Measurements from ENCODE around the gene PCDH7. TPM values are rescaled to one million over a fixed set of nuclear protein-coding genes. Genes with fewer than 3 reads are reported as not detected.

The PCDH7 gene
- total RNA-seq, 2 experiments from 2014 or later: not detected

DNA sequence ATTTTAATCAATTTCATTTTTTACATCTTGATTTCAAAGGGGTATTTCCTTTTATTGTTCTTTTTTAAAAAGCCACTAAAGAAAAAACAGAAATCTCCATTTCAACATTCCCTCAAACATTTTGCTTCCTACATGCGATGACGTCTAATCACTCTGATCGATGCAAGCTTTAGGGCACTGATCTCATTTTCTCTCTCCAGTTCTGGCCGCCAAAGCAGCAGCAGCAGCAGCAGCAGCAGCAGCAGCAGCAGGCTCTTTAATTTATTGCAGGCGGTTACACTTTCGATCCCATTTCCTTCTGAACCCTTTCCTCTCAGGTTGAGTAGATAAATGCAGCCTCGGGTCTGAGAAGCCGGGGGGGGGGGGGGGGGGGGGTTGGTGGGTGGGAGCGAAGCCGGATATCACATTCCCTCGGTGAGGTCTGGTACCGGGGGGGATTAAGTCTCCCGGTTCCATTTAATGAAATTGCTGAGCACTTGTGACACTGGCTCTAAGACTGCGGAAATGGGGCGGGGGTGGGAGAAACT, 3.4 kb upstream of the PCDH7 start:
- Mint-ChIP-seq H3K36me3 (ENCODE audit: low read depth) (peaks cover 6% of the 10 kb centered on the region), H3K4me1 (ENCODE audit: low read depth) (peaks cover 41% of the 10 kb centered on the region), H3K4me3 (peak overlapping the region; percentile 49), H3K27ac (no peak overlapping the region), H3K9me3 (no peaks in the 10 kb centered on the region), H3K27me3 (peaks cover 54% of the 10 kb centered on the region)
- intact Hi-C loops (cut with micrococcal nuclease): no loop called here
- peak; percentile 4 for ATAC-seq
- CTCF ChIA-PET: no interaction called here
- DNase-seq: peak; percentile 5
- TF ChIP-seq, protein P1, sequence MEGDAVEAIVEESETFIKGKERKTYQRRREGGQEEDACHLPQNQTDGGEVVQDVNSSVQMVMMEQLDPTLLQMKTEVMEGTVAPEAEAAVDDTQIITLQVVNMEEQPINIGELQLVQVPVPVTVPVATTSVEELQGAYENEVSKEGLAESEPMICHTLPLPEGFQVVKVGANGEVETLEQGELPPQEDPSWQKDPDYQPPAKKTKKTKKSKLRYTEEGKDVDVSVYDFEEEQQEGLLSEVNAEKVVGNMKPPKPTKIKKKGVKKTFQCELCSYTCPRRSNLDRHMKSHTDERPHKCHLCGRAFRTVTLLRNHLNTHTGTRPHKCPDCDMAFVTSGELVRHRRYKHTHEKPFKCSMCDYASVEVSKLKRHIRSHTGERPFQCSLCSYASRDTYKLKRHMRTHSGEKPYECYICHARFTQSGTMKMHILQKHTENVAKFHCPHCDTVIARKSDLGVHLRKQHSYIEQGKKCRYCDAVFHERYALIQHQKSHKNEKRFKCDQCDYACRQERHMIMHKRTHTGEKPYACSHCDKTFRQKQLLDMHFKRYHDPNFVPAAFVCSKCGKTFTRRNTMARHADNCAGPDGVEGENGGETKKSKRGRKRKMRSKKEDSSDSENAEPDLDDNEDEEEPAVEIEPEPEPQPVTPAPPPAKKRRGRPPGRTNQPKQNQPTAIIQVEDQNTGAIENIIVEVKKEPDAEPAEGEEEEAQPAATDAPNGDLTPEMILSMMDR (IDR thresholded peaks at IDR 0.05): no peak
- POLR2A ChIA-PET: no interaction called here

DNA sequence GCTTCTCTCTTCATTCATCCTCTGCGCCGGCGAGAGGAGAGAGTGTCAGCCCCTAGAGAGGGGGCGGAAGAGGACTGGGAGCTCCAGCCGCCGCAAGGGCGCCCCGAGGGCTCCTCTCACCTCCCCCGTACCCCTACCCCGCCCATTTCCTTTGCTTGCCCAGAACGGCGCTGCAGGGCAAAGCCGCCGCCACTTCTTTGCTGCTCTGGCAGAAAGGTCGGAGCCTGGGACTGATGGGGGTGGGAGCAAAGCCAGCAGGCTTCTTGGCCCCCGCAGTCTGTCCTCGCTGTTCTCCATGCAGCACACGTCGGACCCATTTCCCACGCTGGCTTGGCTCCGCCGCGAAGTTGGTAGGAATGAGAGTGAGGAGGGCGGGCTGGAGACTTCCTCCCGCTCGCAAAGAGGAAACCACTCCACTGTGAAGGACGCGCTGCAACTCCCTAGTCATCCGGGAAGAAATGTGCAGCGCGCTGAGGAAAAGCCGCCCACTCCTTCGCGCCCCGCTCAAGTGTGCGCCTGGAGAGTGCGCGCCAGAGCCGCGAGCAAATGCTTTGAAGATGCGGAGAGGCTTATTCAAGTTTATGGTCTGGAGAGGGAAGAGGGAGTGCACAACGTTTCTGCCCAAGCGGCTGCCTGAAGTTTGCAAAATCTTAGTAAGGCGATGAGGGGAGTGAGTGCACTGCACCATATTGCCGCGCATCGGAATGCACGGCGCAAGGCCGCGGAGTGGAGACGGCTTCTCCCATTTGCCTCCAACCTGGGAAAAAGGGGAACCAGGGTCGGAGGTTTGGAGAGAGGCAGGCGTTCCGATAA, 2.8 kb upstream of the PCDH7 start:
- no peak overlapping the region for H3K27ac Mint-ChIP-seq
- H3K4me3 Mint-ChIP-seq: peak overlapping the region; percentile 49
- no peaks in the 10 kb centered on the region for H3K9me3 Mint-ChIP-seq
- H3K4me1 Mint-ChIP-seq (ENCODE audit: low read depth): peaks cover 41% of the 10 kb centered on the region
- TF ChIP-seq, protein P1 (IDR thresholded peaks at IDR 0.05): no peak
- POLR2A ChIA-PET: no interaction called here
- H3K27me3 Mint-ChIP-seq: peaks cover 52% of the 10 kb centered on the region
- ATAC-seq: peak; percentile 84
- intact Hi-C loops (cut with micrococcal nuclease): no loop called here
- H3K36me3 Mint-ChIP-seq (ENCODE audit: low read depth): peaks cover 6% of the 10 kb centered on the region
- CTCF ChIA-PET: no interaction called here
- DNase-seq: peak; percentile 59

DNA sequence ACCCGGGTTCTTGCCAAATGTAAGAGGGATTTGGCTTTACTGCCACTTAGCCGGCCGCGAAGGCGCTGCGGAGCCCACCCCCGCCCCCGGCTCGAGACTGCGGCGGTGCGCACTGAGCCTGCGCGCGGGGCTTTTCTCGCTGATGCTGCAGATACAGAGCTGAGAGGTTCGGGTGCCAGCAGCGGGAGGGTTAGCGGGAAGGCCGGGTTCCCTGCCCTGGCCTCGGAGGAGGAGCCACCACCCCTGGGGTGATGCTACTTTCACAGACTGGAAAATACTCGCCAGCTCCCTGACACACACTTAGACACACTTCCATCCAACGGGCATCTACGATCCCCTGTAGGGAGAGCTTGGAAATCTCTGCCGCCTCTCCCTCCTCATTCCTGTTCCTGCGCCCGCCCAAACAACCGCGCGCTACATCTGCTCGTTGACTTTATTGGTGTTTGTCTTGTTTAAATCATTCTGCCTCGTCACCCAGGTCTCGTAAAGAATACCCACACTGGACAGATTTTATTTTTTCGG, 2.1 kb upstream of the PCDH7 start:
- ATAC-seq (no peak), DNase-seq (peak; percentile 6)
- H3K27ac Mint-ChIP-seq: no peak overlapping the region
- H3K36me3 Mint-ChIP-seq (ENCODE audit: low read depth): peaks cover 6% of the 10 kb centered on the region
- intact Hi-C loops (cut with micrococcal nuclease): no loop called here
- no peak overlapping the region for H3K4me3 Mint-ChIP-seq
- TF ChIP-seq, protein P1 (IDR thresholded peaks at IDR 0.05): no peak
- no peaks in the 10 kb centered on the region for H3K9me3 Mint-ChIP-seq
- peaks cover 41% of the 10 kb centered on the region for H3K4me1 Mint-ChIP-seq (ENCODE audit: low read depth)
- H3K27me3 Mint-ChIP-seq: peaks cover 56% of the 10 kb centered on the region
- POLR2A ChIA-PET: no interaction called here
- CTCF ChIA-PET: no interaction called here

DNA sequence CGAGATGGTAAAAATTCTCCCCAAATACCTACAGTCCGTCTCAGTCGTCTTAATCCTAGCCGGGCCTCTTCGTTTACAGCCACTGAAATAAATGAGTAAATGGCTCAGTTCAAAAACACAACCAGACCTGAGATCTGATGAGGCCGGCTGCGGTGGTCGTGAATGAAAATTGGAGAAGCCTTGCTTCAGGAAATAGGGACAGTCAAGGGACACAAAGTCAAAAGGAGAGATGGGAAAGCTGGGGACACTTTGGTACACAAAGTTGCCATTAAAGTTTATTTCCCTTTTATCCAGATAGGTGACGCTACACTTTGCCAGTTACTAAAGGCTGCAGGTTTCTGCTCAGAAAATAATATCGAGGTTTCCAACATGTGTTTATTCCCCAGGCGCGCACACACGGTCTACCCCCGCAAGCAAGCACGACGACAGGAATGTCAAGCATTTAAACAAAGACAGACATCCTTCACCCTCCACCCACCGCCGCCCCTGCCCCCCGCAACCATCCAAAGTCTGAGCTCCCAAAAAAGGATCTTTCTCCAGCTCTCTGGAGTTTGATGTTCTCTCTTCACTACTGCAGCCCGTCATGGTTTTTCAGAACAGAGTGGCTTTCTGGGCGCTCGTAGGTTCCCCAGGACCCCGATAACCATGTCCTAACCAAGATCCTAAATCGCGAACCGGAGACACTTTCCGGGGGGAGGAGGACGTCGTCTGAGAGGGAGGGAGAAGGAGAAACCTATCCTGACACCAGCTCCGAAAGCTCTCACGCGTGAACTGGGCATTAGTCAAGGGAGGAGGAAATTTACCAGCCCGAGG, 1.3 kb upstream of the PCDH7 start:
- ATAC-seq: no peak
- POLR2A ChIA-PET: no interaction called here
- H3K4me1 Mint-ChIP-seq (ENCODE audit: low read depth): peaks cover 41% of the 10 kb centered on the region
- H3K27me3 Mint-ChIP-seq: peaks cover 64% of the 10 kb centered on the region
- TF ChIP-seq, protein P1 (IDR thresholded peaks at IDR 0.05): no peak
- intact Hi-C loops (cut with micrococcal nuclease): no loop called here
- CTCF ChIA-PET: no interaction called here
- no peaks in the 10 kb centered on the region for H3K9me3 Mint-ChIP-seq
- peak; percentile 1 for DNase-seq
- H3K4me3 Mint-ChIP-seq: no peak overlapping the region
- H3K27ac Mint-ChIP-seq: no peak overlapping the region
- H3K36me3 Mint-ChIP-seq (ENCODE audit: low read depth): peaks cover 7% of the 10 kb centered on the region

Data from activated CD8-positive, alpha-beta T cell treated with anti-CD3 and anti-CD28 coated beads for 36 hours (primary cell).